AG04450 (cell line): ENCODE measurements around the gene RASGEF1C. TPM values are rescaled to one million over a fixed set of nuclear protein-coding genes. Genes with fewer than 3 reads are reported as not detected.

Source experiments
- CTCF ChIA-PET: fragments of 300-600, 350-600 bp; formaldehyde crosslinking; extraction: SDS; loops from one replicate; lab custom pipeline; 2022; ENCODE audit warnings: antibody characterized with exemption, inconsistent platforms; lab: Charles Lee
- POLR2A ChIA-PET: fragments of 350-600 bp; formaldehyde crosslinking; extraction: SDS; loops from one replicate; lab custom pipeline; 2021; ENCODE audit warnings: antibody characterized with exemption, inconsistent platforms; lab: Yijun Ruan, JAX
- DNase-seq: peaks from one replicate; pipeline ENCODE4 v3.0.0-alpha.2; 2011; ENCODE audit warnings: low read depth, low spot score
- H3K27ac ChIP-seq: one replicate; pipeline ENCODE4 v1.5.1; 2012; ENCODE audit warnings: low read depth, low read length, control low read depth
- H3K27me3 ChIP-seq: one replicate; pipeline ENCODE4 v1.6.0; 2012; ENCODE audit warnings: low read length; ENCODE audit not compliant: control insufficient read depth, insufficient read depth
- H3K4me3 ChIP-seq: 2 replicates; pipeline ENCODE4 v1.5.1; 2011; ENCODE audit warnings: mild to moderate bottlenecking, low read depth, low read length, control low read depth
- H3K9me3 ChIP-seq: 2 replicates; pipeline ENCODE4 v1.5.1; 2012; ENCODE audit warnings: low read length; ENCODE audit not compliant: control insufficient read depth, insufficient read depth
- polyA plus RNA-seq: library from polyadenylated mRNA; depleted of rRNA; stranded (reverse); fragments of >200 nt; gene quantifications from 2 replicates; pipeline ENCODE4 v1.2.3, GENCODE V29; 2011
- TF ChIP-seq, protein P1 (sequence below): IDR thresholded peaks from 2 replicates; pipeline ENCODE4 v1.5.1; 2011; ENCODE audit warnings: low read depth, low read length, control low read depth, inconsistent platforms

The RASGEF1C gene
- polyA plus RNA-seq, 1 experiment, result not detected

DNA sequence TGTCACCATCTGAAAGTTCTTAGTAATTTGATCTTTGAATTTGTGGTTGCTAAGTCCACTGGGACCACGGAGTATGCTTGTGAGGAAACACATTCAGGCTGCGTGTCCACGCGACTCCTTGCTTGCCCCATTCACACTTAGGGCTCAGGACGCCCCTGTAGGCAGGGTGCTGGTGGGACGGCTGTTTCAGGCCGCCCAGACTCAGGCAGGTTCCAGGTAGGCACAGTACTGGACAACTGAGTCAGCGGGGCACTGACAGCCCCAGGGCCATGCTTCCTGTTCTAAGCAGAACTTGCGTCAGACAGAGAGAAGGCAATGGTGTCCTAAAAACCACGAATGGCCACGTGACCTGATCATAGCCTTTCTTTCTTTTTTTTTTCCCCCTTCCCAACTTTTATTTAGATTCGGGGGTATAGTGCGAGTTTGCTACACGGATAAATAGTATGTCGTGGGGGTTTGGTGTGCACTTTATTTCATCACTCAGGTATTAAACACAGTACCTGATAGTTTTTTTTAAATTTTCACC is 7.7 kb upstream of the RASGEF1C start:
- H3K27me3 ChIP-seq, result peaks cover 5% of the 10 kb centered on the region
- TF ChIP-seq, protein P1, sequence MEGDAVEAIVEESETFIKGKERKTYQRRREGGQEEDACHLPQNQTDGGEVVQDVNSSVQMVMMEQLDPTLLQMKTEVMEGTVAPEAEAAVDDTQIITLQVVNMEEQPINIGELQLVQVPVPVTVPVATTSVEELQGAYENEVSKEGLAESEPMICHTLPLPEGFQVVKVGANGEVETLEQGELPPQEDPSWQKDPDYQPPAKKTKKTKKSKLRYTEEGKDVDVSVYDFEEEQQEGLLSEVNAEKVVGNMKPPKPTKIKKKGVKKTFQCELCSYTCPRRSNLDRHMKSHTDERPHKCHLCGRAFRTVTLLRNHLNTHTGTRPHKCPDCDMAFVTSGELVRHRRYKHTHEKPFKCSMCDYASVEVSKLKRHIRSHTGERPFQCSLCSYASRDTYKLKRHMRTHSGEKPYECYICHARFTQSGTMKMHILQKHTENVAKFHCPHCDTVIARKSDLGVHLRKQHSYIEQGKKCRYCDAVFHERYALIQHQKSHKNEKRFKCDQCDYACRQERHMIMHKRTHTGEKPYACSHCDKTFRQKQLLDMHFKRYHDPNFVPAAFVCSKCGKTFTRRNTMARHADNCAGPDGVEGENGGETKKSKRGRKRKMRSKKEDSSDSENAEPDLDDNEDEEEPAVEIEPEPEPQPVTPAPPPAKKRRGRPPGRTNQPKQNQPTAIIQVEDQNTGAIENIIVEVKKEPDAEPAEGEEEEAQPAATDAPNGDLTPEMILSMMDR, result no peak
- H3K4me3 ChIP-seq, result no peak overlapping the region
- peaks cover 36% of the 10 kb centered on the region for H3K9me3 ChIP-seq
- ChIA-PET POLR2A (no interaction called here), CTCF (no interaction called here)
- no peak overlapping the region for H3K27ac ChIP-seq
- no peak for DNase-seq

DNA sequence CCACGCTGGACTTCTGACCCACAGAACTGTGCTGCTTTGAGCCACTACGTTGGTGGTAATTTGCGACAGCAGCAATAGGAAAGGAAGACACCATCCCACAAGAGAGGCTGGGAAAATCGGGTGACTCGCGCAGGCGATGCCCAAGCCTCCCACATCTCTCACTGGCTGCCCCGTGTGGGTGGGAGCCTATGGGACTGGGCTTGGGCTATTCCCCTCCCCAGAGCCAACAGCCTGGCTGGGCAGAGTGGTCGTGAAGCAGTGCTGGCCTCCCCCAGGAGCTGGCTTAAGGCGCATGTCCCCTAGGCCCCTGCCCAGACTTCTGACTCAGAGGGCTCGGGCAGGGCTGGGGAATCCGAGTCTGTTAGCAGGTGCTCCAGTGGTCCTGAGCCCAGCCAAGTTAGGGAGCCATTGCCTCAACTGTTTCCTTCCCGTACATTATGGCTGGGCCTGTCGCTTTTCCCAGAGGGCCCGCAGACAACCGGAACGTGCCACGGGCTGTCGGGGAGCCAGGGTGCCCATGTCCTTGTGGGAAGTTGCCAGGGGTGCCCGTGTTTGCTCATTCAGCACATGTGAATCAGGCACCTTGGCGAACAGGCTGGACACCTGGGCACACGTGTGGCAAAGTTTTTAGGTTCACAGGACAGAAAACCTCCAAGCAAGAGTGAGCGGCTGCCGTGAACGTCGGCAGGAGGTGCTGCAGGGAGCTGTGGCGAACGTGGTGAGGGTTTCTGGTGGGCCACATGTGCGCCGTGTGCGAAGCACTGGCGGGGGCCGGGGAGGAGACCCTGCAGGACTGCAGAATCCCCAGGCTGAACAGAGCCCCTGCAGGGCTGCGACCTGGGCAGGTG is 7.0 kb upstream of the RASGEF1C start:
- no peak for DNase-seq
- Histone ChIP-seq H3K27me3 (peaks cover 5% of the 10 kb centered on the region), H3K4me3 (no peak overlapping the region), H3K9me3 (peaks cover 30% of the 10 kb centered on the region), H3K27ac (no peak overlapping the region)
- ChIA-PET CTCF (no interaction called here), POLR2A (no interaction called here)
- TF ChIP-seq, protein P1, result no peak

DNA sequence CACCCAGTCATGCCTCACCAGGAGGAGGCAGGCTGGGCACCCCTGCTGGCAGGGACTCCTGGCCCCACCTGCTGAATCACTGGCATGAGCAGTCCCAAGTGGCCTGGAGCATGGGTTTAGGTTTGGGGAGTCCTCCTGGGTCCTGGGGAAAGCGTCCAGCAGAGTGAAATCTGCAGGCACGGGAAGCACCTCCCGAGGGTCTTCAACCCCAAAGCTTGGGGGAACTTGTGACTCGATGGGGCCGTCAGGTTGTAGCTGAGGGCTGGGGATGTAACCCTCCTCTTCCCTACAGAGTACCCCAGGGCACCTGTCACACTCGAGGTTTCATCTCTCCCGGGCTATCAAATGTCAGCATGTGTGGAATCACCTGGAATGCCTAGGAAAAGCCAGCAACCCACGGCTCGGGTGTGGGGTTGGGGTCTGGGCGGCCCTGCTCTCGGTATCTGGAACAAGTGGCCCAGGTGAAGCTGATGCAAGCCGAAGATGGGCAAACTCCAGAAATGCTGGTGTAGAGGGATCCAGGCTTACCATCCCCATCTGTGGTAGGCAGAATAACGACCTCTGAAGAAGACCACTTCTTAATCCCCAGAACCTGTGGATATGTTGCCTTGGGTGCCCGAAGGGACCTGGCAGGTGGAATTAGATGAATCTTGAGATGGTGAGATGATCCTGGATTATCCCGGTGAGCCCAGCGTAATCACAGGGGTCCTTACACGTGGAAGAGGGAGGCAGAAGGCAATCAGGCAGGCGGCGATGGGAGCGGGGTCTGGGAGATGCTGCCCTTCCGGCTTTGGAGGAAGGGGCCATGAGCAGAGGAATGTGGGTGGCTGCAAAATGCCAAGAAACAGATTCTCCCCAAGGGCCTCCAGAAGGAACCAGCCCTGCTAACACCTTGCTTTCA is 6.1 kb upstream of the RASGEF1C start:
- Histone ChIP-seq H3K27me3 (peaks cover 7% of the 10 kb centered on the region), H3K27ac (no peak overlapping the region), H3K4me3 (no peak overlapping the region), H3K9me3 (peaks cover 24% of the 10 kb centered on the region)
- ChIA-PET POLR2A (no interaction called here), CTCF (no interaction called here)
- no peak for DNase-seq
- TF ChIP-seq, protein P1, result no peak

DNA sequence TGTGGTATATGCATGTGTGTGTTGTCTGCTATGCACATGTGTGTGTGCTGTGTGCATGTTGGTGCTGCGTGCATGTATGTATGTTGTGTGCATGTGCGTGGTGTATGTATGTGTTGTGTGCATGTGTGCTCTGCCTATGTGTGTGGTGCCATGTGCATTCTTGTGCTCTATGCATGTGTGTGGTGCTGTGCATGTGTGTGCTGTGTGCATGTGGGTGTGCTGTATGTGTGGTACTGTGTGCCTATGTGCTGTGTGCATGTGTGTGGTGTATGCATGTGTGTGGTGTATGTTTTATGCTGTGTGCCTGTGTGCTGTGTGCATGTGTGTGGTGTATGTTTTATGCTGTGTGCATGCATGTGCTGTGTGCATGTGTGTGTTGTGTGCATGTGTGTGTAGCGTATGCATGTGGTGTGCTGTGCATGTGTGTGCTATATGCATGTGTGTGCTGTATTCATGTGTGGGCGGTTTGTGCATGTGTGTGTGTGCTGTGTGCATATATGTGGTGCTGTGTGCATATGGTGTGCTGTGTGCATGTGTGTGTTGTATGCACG is 4.7 kb upstream of the RASGEF1C start:
- no peak overlapping the region for H3K4me3 ChIP-seq
- POLR2A ChIA-PET, result no interaction called here
- TF ChIP-seq, protein P1, result no peak
- H3K27me3 ChIP-seq, result peaks cover 7% of the 10 kb centered on the region
- CTCF ChIA-PET, result no interaction called here
- peaks cover 25% of the 10 kb centered on the region for H3K9me3 ChIP-seq
- DNase-seq, result no peak
- H3K27ac ChIP-seq, result no peak overlapping the region
